ENCODE measurements around the gene TM9SF2.
"Not testable (repeated sequence)": the region's sequence is repeated elsewhere in the genome, so short reads cannot be mapped to it uniquely, and the experiment has no call there.

Gene TM9SF2

DNA sequence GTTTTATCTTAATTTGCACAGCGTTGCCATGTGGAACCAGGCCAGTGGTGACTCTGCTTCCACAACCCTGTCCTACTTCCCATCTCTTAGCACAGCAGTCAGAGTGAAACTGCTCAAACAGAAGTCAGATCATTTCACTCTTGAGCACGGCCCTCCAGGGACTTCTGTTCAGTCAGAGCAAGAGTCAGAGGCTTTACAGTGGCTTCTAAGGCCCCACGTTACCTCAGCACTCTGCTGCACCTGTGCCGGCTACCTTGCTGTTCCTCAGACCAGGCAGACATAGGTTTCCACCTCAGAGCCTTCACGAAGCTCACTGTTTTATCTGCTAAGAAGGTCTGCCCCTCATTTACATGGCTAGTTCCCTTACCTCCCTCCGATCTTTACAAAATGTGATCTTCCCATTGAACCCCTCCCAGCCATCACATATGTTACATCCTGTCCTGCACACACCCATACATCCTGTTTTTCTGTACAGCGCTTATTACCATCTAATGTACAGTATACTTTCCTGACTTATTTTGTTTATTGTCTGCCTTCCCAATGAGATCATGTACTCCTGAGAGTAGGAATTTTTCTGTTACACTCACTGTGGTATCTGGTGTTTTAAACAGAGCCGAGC is 41.6 kb downstream of the TM9SF2 start:
- DNase-seq (ENCODE audit: low spot score), result peak; percentile 34

DNA sequence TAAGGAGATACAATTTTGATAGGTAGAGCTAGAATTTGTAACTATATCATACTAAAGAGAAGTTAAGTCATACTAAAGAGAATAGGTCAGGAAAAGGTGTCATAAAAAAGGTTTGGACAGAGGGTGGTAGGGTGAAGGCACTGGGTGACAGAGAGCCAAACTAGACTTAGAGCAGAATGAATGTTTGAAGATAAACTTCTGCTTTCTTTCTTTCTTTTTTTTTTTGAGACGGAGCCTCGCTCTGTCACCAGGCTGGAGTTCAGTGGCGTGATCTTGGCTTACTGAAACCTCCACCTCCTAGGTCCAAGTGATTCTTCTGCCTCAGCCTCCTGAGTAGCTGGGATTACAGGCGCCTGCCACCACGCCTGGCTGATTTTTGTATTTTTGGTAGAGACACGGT is 44.1 kb downstream of the TM9SF2 start:
- no peak for DNase-seq (ENCODE audit: low spot score)

DNA sequence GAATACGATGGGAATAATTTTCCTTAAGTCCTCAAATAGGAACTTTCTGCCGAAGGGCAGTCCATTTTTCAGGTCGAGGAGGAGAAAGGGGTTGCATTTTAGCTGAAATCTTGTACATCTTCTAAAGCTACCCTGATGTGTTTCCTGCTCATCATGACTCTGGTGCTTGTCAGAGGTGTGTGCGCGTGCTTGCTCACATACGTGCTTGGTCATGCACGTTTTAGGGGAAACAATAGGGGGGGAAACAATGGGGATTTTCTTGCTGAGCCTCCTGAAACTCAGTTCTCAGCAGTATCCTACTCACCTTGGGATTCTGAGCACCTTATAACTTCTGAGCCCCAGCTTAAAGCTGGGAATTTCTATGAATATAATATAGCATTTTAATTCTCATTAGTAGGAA is 44.7 kb downstream of the TM9SF2 start:
- no peak for DNase-seq (ENCODE audit: low spot score)

DNA sequence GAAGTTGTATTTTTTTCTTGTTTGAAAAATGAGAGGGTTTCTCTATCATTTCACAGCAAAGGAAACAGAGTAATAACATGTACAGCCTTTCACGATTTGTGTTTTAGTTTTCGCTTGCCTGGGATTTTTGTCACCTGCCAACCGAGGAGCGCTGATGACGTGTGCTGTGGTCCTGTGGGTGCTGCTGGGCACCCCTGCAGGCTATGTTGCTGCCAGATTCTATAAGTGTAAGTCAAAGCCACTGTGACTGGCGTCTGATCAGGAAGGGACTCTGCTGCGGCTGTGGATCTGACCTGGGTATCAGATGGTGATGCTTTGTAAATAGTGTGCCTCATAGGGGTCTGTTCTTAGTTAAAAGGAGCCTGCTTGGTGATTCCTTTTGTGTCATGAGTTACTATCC is 45.6 kb downstream of the TM9SF2 start:
- no peak for DNase-seq (ENCODE audit: low spot score)

DNA sequence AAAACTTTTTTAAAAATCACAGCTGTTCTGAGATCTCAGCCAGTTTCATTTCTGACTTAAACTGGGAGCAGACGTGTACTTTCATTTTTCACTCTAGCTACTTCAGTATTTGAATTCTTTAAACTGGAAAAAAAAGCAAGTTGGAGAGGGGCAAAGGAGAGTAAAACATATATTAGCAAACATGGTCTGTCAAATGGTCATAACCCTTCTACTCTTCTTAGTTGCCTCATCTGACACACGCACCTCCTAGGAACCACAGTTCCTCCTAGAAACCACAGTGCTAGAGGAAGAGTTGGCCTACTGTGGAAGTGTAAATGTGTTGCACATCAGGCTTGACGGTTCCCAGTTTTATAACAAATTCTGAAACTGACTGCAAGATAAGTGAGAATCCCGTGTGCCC is 47.2 kb downstream of the TM9SF2 start:
- no peak for DNase-seq (ENCODE audit: low spot score)

DNA sequence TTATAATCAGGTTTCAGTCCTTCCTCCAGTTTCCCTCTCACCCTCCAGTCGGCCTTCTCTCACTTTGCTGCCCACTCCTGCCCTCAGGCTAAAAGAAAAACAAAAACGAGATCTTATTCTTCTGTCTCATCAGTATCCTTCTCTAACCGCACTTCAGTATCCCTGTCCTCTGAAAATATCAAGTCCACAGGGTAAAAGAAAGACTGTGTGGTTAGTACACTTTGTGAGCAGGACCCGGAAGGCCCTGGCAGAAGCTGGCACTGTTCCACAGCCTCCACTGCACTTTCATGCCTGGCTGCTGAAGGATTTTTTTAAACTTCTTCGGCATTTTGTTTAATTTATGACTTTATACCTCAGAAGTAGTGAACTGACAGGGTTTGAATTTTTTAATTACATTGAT is 51.8 kb downstream of the TM9SF2 start:
- no peak for DNase-seq (ENCODE audit: low spot score)

DNA sequence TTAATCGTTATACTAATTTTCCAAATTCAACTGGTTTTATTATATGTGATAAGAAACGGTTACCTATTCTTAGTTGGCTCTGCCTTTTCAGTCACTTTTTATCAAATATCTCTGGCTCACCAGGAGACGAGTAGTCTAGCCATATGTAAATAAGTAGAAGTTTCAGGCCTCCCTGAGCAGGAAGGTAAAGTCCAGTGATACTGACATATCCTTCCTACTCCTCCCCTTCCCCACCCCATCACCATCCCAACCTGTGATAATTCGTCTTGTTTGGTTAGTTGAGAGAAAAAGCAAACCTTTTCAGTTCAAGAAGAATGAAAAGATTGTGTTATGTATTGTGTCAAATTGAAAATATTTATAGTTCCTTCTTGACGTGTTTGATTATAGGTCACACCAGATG is 53.9 kb downstream of the TM9SF2 start:
- DNase-seq (ENCODE audit: low spot score), result no peak

DNA sequence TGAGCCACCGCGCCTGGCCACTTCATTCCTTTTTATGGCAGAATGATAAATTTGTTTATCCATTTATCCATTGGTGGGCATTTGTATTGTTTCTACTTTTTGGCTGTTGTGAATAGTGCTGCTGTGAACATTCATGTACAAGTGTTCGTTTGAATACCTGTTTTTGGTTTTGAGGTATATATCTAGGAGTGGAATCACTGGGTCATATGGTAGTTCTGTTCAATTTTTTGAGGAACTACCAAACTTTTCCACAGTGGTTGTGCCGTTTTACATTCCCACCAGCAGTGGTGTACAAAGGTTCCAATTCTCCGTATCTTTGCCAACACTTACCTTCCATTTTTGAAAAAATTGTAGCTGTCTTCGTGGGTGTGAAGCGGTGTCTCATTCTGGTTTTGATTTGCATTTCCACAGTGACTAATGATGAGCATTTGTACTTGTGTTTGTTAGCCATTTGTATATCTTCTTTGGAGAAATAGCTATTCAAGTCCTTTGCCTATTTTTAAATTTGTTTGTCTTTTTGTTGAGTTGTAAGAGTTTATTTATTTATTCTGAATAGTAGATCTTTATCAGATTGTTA is 55.7 kb downstream of the TM9SF2 start:
- DNase-seq (ENCODE audit: low spot score), result no peak

DNA sequence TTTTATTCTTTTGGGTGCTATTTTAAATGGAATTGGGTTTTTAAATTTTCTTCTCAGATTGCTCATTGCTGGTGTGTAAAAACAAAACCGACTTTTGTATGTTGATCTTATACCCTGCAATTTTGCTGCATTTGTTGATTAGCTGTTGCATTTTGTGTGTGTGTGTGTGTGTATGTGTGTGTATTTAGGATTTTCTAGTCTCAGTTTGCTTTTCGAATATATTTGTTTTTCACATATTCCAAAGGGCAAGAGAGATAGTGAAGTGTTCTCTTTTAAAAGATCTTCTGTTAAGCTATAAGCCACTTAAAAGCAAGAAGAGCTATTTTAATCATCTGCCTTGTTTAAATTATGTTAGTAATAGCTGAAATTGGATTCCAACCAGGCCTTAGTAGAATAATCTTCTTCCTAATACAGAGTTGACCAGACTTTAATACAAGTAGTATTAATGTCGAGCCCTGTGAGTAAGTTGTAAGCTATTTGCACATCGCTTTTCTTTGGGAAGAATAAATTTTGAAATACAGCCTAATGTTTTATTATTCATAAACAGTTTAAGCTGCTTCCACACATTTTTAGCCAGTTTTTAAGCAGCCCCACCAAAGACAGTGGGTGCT is 57.4 kb downstream of the TM9SF2 start:
- DNase-seq (ENCODE audit: low spot score), result no peak

DNA sequence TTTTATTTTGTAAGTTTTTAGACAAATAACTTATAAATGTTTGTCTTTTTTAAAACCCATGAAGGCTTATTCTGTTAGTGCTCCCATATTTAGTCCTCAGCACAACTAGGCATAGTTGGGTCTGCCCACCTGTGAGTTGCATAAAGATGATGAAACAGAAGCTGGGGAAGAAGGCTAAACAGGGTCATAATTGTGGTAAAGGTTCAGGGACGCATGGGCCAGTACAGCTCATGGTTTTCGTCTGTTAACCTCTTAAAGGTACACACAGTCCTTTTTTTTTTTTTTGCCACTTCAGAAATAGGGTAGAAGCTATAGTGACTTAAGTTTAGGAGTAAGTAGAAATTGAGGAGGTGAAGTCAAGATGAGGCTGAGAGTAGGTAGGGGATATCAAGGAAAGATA is 58.3 kb downstream of the TM9SF2 start:
- DNase-seq (ENCODE audit: low spot score), result no peak

DNA sequence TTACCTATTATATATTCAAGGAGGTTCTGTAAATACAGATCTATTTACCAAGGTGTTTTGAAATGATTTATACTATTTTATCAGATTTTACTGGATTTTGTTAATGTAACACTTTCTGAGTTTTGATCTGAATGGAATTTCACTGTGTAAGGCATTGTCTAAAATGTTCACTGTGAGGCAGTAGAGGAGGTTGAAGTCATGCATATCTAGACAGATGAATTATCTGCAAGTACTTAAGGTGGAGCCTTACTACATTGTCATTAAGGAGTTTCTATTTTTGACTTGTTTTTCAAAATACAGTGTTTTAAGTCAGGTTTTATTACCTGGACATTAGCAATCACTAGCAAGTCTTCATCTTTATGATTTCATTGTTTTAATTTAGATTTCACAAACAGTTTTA is 62.1 kb downstream of the TM9SF2 start:
- no peak for DNase-seq (ENCODE audit: low spot score)

DNA sequence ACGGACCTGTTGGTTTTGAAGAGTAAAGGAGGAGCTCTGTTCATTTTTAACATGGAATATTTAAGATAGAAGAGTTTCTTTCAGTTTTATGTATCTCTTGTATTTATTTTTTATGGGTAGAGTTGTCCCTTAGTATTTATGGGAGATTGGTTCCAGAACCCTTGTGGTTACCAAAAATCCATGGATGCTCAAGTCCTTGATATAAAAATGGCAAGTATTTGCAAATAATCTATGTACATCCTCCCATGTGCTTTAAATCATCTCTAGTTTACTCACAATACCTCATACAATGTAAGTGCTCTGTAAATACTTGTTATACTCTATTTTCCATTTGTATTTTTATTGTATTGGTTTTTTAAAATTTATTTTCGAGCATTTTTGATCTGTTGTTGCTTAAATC is 63.1 kb downstream of the TM9SF2 start:
- no peak for DNase-seq (ENCODE audit: low spot score)

DNA sequence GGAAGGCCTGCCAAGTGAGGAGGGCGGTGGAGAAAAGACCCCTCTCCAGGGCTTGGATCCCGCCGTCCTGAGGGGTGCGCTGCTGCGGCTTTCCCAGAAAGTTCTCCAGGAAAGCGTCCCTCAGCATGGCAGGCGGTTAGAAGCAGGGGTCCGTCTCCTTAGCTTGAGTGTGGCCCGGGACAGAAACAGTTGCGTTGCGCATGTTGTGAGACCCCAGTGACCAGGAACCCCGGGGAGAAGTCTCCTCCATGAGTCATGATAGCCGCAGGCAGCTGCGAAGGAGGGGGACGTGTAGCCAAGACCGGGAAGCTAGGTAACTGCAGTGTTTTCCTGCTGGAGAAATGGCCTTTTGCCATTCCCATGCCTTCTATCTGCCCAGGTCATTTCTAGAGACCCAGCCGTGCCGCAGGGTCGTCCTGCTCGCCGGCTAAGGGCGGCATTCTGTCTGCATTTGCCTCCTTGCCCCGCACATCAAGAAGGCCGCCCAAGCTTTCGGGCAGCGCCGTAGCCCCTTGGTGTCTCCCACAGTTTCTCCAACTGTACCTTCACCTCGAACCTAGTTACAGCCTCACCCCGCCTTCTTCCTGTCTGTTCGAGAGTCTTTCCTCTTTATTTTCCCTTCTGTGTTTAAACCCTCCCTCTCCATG is 64.3 kb downstream of the TM9SF2 start:
- no peak for DNase-seq (ENCODE audit: low spot score)

DNA sequence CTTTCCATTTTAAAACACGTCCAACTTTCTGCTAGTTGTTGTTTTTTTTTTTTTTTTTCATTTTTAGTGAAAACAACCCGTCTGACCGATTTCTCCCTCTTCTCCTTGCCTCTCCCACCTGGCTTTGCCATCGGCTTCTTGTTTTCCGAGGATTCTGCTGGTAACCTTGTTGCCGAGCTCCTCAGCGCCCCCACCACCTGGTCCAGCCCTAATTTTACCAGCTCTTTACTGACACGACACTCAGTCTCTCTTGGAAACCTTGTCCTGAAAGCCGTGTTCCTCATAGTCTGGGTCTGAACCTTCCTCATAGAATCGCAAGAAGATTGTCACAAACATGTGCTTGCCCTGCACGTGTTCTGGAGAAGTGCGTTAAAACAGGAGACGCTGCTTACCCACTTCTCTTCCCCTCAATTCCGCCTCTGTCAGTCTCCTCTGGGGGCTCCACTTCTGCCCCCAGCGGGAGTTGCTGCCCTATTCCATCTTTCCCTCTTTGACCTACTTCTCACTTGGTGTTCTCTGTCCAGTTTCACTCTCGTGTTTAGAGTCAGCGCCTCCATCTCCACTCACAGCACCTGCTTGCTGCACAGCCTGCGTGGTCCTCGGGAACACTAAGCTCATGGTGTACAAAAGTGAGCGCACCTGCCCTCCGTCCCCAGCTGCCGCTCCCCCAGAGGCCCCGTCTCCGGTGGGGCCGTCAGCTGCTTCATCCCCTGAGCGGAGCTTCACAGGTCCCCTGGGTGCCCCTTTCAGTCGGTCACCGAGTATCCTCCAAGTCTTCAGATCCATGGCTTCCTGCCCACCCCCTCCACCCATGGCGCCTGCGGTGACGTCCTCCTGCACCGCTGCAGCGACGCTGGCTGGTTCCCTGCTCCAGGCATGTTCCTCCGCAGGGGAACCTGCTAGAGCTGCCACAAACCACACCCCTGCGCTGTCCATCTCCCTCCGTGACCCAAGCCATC is 65.1 kb downstream of the TM9SF2 start:
- DNase-seq (ENCODE audit: low spot score), result no peak

DNA sequence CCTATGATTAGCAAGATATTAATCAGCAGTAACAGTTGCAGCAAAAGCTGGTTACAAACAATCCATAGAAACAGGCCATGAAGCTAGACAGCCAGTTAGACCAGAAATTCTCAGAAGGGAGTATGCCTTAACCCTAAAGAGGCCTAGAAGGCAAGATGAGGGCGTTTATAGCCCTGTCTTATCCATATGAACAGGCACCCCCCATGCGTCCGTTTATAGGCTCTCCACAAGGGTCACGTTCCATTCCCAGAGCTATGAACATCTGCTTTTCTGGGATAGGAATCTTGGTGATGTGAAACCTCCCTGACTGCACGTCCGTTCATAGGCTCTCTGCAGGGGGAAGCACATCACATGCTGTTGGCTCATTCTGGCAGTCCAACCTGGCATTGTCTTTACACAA is 67.6 kb downstream of the TM9SF2 start:
- not testable (repeated sequence) for DNase-seq (ENCODE audit: low spot score)

DNA sequence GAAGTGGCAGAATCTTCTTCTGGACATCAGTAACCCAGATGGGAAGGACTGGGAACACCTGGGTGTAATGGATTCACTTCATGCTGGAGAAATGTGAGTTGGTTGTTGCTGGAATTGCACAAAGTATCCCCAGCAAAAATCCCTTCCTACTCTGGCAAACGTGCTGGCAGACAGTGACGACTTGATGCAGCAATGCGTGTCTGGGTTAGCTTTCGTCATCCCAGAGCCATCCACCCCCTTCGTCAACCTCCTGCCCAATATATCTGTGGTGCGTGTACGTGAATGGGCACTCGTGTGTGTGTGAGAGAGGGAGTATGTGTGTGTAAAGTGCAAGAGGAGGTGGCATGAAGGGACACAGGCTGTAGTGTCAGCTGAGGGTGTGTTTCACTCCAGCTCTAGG is 70.9 kb downstream of the TM9SF2 start:
- no peak for DNase-seq (ENCODE audit: low spot score)

DNA sequence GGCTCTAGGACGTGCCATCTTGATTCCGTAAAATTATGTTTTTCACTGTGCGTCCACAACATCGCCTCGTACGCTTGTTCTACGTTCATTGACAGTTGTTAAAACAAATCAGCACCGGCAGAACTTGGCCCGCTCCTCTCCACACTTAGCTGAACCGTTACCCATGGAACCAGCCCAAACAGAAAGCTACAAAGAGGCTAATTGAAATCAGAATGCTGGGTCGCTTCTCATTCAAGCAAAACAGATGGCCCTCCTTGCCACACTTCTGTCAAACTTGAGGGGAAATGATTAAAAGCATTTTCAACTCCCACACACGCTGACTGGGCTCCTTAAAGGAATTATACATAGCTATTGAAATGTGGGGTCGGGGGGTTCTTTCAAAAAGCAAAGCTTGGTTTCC is 71.6 kb downstream of the TM9SF2 start:
- no peak for DNase-seq (ENCODE audit: low spot score)

DNA sequence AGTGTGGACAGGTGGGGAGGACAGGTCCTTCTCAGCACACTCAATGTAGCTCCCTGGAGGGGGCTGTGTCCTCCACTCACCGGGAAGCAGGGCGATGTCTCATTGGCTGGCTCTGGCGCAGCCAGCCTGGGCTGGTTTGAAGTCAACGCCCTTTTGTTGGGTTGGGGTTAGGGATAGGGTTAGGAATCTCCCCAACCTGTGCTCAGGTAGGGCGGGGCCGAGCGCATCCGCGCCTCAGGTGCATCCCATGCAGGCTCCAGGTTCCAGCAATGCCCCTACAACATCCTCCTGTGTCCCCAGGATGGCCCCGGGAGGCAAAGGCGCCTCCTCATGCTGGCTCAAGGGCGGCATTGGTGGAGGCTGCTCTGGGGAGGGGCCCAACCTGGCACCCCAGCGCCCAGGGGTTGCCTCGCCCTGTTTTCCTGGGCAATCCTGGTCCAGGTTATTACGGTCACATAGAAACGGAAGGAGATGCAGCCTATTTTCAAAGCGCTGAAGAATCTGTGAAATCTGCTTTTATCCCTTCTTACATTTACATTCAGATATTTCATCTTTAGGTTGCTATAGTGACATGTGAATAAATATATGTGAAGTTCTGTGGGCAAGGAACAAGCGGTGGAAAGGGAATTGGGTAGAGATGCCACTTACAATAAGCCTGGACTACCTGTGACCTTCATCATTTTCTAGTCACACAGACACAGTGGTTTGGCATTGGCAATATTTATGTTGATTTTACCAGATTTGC is 74.3 kb downstream of the TM9SF2 start:
- no peak for DNase-seq (ENCODE audit: low spot score)

DNA sequence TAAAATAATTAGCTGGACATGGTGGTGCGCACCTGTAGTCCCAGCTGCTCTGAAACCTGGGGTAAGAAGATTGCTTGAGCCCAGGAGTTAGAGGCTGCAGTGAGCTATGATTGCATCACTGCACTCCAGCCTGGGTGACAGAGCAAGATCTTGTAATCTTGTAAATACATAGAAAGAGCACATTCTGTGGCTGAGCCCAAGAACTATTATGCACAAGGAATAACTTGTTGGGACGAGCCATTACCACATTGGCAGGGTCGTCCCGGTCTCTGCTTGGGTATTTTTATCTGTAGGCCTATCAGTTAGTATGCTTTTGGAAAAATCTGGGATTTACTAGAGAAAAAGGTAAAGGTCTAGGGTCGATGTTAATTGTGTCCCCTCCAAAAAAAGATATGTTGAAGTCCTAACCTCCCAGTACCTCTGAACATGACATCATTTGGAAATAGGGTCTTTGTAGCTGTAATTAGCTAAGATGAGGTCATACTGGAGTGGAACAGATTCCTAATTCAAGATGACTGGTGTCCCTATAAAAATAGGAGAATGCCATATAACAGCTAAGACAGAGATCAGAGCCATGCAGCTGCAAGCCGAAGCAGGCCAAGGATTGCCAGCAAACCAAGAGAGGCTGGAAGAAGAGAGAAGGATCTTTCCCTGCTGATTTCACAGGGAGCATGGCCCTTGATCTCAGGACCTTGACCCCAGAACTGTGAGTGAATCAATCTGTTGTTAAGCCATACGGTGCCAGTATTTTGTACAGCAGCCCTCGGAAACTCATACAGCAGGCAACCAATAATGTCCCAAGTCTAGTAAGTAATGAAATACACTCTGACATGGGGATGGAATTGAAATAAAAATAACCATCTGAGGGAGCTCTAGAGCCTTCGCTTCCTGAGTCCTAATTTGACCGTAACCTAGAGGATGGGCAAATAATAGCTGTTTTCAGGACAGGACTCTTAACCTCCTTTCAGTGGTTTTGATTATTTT is 77.0 kb downstream of the TM9SF2 start:
- no peak for DNase-seq (ENCODE audit: low spot score)

DNA sequence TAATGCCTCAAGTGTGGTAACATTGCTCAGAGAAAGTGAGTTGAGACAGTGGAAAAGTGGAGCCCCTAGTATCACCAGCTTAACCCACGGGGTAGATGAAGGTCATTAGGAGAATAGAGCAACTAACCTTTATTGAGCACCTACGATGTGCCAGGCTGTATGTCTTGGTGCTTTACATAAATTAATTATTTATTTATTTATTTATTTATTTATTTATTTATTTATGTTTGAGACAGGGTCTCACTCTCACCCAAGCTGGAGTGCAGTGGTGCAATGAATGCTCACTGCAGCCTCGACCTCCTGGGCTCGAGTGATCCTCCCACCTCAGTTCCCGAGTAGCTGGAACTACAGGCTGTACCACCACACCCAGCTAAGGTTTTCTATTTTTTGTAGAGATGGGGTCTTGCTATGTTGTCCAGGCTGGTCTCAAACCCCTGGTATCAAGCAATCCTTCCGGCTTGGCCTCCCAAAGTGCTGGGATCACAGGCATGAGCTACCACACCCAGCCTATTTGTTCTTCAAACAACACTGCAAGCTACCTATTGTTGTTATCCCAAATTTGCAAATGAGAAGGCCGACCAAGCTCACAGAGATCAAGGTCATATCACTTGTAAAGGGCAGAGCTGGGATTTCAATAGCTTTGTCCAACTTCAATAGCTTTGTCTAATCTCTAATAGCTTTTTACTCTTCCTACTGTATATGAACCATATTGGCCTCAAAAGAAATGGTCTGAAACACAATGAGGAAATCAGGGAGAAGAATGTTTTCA is 79.4 kb downstream of the TM9SF2 start:
- no peak for DNase-seq (ENCODE audit: low spot score)
